ENCODE data around the gene LRRC7. TPM values are rescaled to one million over a fixed set of nuclear protein-coding genes. Genes with fewer than 3 reads are reported as not detected.

LRRC7 gene
- total RNA-seq, 1 experiment from 2014 or later: not detected

- TF ChIP-seq REST (IDR thresholded peaks at IDR 0.05; ENCODE audit: insufficient read depth in 1 of 2, low read depth in 2 of 2, low read length in 1 of 2) (no peak), TCF7L2 (IDR thresholded peaks at IDR 0.05; ENCODE audit: low read depth, low read length) (no peak)
- Histone ChIP-seq H3K4me3 (ENCODE audit: low read depth in 2 of 2, low read length in 2 of 2) (no peak overlapping the region), H3K27me3 (ENCODE audit: control insufficient read depth, insufficient read depth, low read length) (no peaks in the 10 kb centered on the region), H3K36me3 (ENCODE audit: control insufficient read depth, insufficient read depth, low read length) (no peaks in the 10 kb centered on the region), H3K4me1 (ENCODE audit: control insufficient read depth, insufficient read depth, low read length) (no peaks in the 10 kb centered on the region), H3K27ac (ENCODE audit: low read length) (no peak overlapping the region), H3K9me3 (ENCODE audit: control insufficient read depth, insufficient read depth, low read depth, low read length) (no peaks in the 10 kb centered on the region)
- ATAC-seq (no peak), DNase-seq (ENCODE audit: low read depth, low spot score) (no peak)
- in situ Hi-C loops (cut with HindIII; ENCODE audit: low pct_unique_long_range_greater_than_20kb, low sequenced_read_pairs) (no loop called here), intact Hi-C loops (cut with micrococcal nuclease; ENCODE audit: unreplicated experiment) (no loop called here)
- CTCF ChIA-PET: no interaction called here
- no TSS peak for BruUV-seq (replicated peaks)
- POLR2A ChIA-PET: no interaction called here
Measured at GRCh38 chr1:69932760-69933159, 365.0 kb downstream of the LRRC7 start.

GRCh38 chr1:69940231-69940630, 372.5 kb downstream of the LRRC7 start:
- Histone ChIP-seq H3K4me1 (ENCODE audit: control insufficient read depth, insufficient read depth, low read length) (no peaks in the 10 kb centered on the region), H3K27ac (ENCODE audit: low read length) (no peak overlapping the region), H3K4me3 (ENCODE audit: low read depth in 2 of 2, low read length in 2 of 2) (no peak overlapping the region), H3K27me3 (ENCODE audit: control insufficient read depth, insufficient read depth, low read length) (no peaks in the 10 kb centered on the region), H3K9me3 (ENCODE audit: control insufficient read depth, insufficient read depth, low read depth, low read length) (no peaks in the 10 kb centered on the region), H3K36me3 (ENCODE audit: control insufficient read depth, insufficient read depth, low read length) (no peaks in the 10 kb centered on the region)
- DNase-seq (ENCODE audit: low read depth, low spot score) (no peak), ATAC-seq (no peak)
- TF ChIP-seq SIN3A (IDR thresholded peaks at IDR 0.05; ENCODE audit: borderline replicate concordance, insufficient read depth, low read depth, low read length): no peak
- TF ChIP-seq TCF7L2 (IDR thresholded peaks at IDR 0.05; ENCODE audit: low read depth, low read length): no peak
- no peak for TF ChIP-seq REST (IDR thresholded peaks at IDR 0.05; ENCODE audit: insufficient read depth in 1 of 2, low read depth in 2 of 2, low read length in 1 of 2)
- no peak for TF ChIP-seq POLR2AphosphoS5 (IDR thresholded peaks at IDR 0.05; ENCODE audit: low read depth, low read length)
- TF ChIP-seq CTCF (IDR thresholded peaks at IDR 0.05): no peak
- in situ Hi-C loops (cut with HindIII; ENCODE audit: low pct_unique_long_range_greater_than_20kb, low sequenced_read_pairs): no loop called here
- BruUV-seq (replicated peaks): no TSS peak
- POLR2A ChIA-PET: no interaction called here
- intact Hi-C loops (cut with micrococcal nuclease; ENCODE audit: unreplicated experiment): no loop called here
- CTCF ChIA-PET: no interaction called here

Measured in Panc1 (cell line).